Measurements from ENCODE around the gene CMTM2. TPM values are rescaled to one million over a fixed set of nuclear protein-coding genes. Genes with fewer than 3 reads are reported as not detected.

CMTM2 gene
- total RNA-seq, 4 donors from 2014 or later = 0.67 to 1.1 TPM; not detected in 2

DNA sequence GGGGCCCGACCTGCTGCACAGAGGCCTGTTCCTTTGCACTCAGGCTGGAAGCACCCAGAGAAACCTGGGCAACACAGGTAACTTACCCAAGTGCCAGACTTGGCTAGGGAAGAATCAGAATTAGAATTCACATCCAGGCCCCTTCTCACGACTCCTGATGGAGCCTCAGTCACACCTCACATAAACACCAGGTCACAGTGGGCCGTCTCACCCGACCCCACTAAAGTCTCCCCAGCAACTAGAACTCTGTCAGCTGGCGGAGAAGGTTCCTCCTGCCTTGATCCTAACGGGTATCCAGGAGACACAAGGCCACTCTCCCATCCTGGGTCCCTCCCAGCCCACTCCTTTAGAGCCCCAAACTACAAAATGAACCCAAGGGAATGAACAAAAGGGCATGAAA is 35.7 kb upstream of the CMTM2 start:
- Histone ChIP-seq H3K4me3 (replicated peaks in 1 of 3) (no peak overlapping the region), H3K27me3 (no peaks in the 10 kb centered on the region), H3K36me3 (no peaks in the 10 kb centered on the region), H3K9me3 (no peaks in the 10 kb centered on the region), H3K4me1 (peaks cover 12 to 39% of the 10 kb centered on the region in 2 donors), H3K27ac (peak overlapping the region in 2 of 3 donors; percentile 30 to 60)
- intact Hi-C loops (cut with DNase I) = no loop called here
- DNase-seq = no peak
- 83 to 85% methylated on average over 6 of the region's 6 CpGs for WGBS, 2 donors
- TF ChIP-seq POLR2A (IDR thresholded peaks at IDR 0.05) = no peak
- TF ChIP-seq, protein P1, sequence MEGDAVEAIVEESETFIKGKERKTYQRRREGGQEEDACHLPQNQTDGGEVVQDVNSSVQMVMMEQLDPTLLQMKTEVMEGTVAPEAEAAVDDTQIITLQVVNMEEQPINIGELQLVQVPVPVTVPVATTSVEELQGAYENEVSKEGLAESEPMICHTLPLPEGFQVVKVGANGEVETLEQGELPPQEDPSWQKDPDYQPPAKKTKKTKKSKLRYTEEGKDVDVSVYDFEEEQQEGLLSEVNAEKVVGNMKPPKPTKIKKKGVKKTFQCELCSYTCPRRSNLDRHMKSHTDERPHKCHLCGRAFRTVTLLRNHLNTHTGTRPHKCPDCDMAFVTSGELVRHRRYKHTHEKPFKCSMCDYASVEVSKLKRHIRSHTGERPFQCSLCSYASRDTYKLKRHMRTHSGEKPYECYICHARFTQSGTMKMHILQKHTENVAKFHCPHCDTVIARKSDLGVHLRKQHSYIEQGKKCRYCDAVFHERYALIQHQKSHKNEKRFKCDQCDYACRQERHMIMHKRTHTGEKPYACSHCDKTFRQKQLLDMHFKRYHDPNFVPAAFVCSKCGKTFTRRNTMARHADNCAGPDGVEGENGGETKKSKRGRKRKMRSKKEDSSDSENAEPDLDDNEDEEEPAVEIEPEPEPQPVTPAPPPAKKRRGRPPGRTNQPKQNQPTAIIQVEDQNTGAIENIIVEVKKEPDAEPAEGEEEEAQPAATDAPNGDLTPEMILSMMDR (IDR thresholded peaks at IDR 0.05) = no peak

DNA sequence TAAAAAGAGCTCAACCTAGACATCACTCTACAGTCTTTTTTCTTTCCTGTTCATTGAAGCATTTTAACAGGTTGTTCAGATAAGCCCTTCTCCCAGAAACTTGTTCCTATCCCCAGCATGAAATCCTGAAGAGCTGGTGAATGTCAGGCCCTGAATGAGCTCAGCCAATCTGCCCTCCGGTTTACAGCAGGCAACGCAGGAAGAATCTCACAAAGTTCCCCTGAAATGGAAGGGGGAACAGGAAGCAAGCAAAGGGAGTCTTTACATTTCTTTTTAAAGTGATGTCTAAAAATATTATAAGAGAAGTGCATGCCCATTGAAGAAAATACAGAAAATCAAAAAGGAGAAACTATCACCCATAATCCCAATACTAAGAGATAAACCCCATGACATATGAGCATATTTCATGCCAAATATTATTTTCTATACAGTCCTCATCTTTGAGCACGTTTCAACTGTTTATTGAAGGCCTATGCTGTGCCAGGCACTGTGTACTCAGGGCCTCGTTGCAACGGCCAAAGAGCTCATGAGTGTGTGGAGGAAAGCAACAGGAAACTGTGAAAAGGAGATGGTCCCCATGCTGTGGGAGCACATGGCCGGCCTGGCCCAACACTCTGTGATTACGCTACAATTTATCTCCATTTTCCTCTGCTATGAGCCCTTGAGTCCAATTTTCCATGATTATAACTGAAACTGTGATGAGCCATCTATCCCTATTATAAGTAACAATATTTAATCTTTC is 35.1 kb upstream of the CMTM2 start:
- peak overlapping the region; percentile 20 to 60 (median 30) for H3K27ac ChIP-seq
- H3K36me3 ChIP-seq = no peaks in the 10 kb centered on the region

DNA sequence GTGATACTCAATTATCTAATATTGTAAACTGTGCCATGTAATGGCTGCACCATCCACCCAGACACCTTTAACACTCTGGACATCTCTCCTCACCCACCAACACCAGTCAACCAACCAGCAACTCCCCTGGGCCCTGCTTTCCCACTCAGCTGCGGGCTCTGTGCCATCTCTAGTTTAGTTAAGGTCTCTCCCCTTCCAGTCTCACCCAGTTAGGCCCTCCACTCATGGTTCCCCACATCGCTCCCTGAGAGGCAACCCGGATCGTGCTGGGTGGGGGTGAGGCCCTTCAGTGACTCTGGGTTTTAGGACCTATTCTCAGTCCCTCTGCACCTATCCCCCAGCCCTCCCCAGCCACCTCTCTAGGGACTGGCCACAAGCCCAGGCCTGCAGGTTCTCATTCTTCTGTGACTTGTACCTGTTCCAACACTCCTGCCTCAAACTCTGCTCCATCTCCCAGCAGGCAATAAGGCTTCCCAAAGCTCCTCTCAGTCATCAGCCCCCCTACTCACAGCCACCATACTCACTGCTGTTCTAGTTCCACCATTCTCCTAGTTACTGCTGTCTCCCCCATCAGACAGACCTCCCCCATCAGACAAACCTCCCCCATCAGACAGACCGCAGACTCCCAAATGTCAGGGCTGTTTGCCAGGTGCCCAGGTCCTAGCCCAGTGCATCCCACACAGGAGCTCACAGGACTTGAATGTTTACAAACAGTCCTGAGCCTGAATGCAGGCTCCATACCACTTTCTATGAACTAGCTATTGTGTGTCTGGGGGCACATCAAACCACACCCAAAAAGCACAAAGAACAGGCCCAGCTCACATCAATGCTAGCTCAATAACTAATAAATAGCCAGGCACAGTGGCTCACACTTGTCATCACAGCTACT is 31.9 kb upstream of the CMTM2 start:
- no peaks in the 10 kb centered on the region for H3K27me3 ChIP-seq
- no peaks in the 10 kb centered on the region for H3K36me3 ChIP-seq
- 66 to 67% methylated on average over 5 of the region's 5 CpGs for WGBS, 2 donors
- peak overlapping the region in 1 of 3 donors; percentile 5 for H3K27ac ChIP-seq
- peaks cover 23 to 52% of the 10 kb centered on the region in 2 donors for H3K4me1 ChIP-seq
- H3K4me3 ChIP-seq (replicated peaks in 1 of 3) = no peak overlapping the region
- peak; percentile 55 to 70 for DNase-seq
- intact Hi-C loops (cut with DNase I) = loop anchor here (5.0 kb wide), 1 partner anchor 65 kb away; no protein-coding TSS in a partner anchor
- no peak for TF ChIP-seq POLR2A (IDR thresholded peaks at IDR 0.05)
- TF ChIP-seq, protein P1 (IDR thresholded peaks at IDR 0.05) = no peak
- H3K9me3 ChIP-seq = no peaks in the 10 kb centered on the region

More for the DNA sequence above, 35.1 kb upstream of the CMTM2 start:
- 34% methylated on average over 7 of the region's 7 CpGs for WGBS, 2 donors
- Histone ChIP-seq H3K4me1 (peaks cover 16 to 39% of the 10 kb centered on the region in 2 donors), H3K9me3 (no peaks in the 10 kb centered on the region), H3K27me3 (no peaks in the 10 kb centered on the region), H3K4me3 (replicated peaks in 1 of 3) (no peak overlapping the region)
- no peak for TF ChIP-seq POLR2A (IDR thresholded peaks at IDR 0.05)
- TF ChIP-seq, protein P1 (IDR thresholded peaks at IDR 0.05) = no peak
- DNase-seq = peak; percentile 49 to 57
- intact Hi-C loops (cut with DNase I) = no loop called here

DNA sequence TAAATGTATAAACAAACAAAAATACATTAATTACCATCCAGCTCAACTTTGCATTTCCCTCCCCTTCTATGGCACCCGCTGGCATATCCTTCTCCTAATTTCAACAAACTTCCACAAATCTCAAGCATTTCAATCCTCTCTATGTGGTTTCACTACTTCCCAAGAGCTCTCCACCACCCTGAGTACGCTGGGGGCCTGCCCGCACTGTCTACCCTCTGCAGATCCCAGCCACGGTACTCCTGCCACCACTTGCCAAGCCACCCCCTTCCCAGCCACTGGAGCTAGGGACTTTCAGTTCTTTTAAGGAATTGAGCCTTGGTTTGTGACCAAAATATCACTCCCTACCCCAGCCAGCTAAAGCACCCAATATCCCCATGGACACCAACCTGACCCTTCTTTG is 31.2 kb upstream of the CMTM2 start:
- peaks cover 29 to 52% of the 10 kb centered on the region in 2 donors for H3K4me1 ChIP-seq
- peak overlapping the region; percentile 86 to 99 (median 97) for H3K27ac ChIP-seq
- 67 to 88% methylated on average over 4 of the region's 4 CpGs for WGBS, 2 donors
- H3K27me3 ChIP-seq = no peaks in the 10 kb centered on the region
- intact Hi-C loops (cut with DNase I) = loop anchor here (5.0 kb wide), 1 partner anchor 66 kb away; no protein-coding TSS in a partner anchor
- no peak for DNase-seq
- H3K9me3 ChIP-seq = no peaks in the 10 kb centered on the region
- TF ChIP-seq POLR2A (IDR thresholded peaks at IDR 0.05) = no peak
- TF ChIP-seq, protein P1 (IDR thresholded peaks at IDR 0.05) = no peak
- no peak overlapping the region for H3K4me3 ChIP-seq (replicated peaks in 1 of 3)
- H3K36me3 ChIP-seq = no peaks in the 10 kb centered on the region
